Hematopoietic multipotent progenitor cell (in vitro differentiated cells): ENCODE measurements around the gene CST9L. TPM values are rescaled to one million over a fixed set of nuclear protein-coding genes. Genes with fewer than 3 reads are reported as not detected.
A peak's percentile ranks its signal among the peaks of the same experiment; 100 is the strongest.

ENCODE experiments used
- DNase-seq, 3 donors: peaks; one replicate each; pipeline ENCODE4 v3.0.0-alpha.2; 2011 to 2015; ENCODE audit warnings: low read depth in 2 of 3, low spot score in 2 of 3
- total RNA-seq: library from RNA; depleted of rRNA; stranded (reverse); fragments of >200 nt; gene quantifications from one replicate; pipeline ENCODE4 v1.2.3, GENCODE V29; 2012

CST9L gene, protein sequence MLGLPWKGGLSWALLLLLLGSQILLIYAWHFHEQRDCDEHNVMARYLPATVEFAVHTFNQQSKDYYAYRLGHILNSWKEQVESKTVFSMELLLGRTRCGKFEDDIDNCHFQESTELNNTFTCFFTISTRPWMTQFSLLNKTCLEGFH
- total RNA-seq = not detected

DNA sequence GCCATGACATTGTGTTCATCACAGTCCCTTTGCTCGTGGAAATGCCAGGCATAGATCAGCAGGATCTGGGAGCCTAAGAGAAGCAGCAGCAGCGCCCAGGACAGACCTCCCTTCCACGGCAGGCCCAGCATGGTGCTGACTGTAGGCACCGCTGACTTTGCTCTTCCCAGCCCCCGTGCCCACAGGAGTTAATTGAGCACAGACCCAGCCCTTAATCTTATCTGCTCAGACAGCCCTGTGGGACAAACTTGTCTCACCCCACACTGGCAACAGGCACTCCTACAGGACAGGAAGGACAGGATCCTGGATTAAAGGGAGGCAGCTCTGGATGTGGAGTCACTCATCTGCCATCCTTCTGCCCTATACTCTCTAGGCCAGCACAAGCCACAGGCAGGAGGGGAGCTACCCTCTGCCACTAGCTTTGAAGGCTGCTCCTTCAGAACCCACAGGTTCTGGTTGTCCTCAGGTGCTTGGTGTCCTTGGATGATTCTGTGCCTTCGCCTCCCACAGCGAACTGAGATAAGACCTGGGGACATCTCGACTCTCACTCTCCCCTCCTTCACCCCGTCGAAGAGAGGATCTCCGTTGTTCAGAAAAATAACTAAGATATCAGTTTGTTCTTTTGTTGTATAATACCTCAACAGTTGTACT is at the start of gene CST9L:
CST9L (minus strand) TSS at position 165 of the 651 bp plus-strand sequence; CDS start at position 131, 34 bp downstream.
- no peak for DNase-seq

DNA sequence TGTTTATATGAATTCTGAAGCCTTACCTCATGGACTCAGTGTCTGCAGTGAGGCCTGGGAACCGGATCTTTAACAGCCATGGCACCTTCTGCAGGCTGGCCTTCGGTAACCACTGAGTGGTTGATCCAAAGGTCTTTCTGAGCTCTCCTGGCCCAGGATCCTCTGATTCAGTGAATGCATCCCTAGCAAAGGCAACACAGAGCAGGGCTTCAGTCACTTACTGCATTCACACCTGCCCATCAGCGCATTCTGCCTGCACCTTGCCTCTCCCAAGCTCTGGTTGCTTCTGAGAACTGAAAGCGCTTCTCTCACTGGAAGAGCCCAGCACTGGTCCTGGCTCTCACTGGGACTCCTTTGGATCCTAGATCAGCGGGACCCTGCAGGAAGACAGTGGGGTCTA is 45.9 kb upstream of the CST9L start:
- no peak for DNase-seq

- no peak for DNase-seq
These were observed 45.4 kb upstream of the CST9L start for GRCh38 chr20:23613676-23614075.

DNA sequence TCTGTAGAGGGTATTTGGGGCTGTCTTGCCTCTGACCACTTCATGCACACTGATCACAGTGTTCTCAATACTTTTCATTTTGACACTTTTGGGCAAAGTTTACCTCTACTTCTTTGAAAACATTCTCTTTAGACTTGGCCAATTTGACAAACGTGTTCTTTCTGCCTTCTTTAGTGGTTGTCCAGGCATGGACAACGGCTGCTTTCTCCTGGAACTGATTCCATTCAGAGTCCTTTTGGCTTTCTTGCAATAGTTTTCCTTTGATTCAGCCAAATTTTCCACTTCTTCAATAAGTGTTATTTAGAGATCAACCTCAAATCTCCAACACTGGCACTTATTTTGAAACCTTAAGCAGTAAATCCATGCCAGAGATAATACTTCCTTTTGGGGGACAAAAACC is 44.1 kb upstream of the CST9L start:
- DNase-seq = no peak

DNA sequence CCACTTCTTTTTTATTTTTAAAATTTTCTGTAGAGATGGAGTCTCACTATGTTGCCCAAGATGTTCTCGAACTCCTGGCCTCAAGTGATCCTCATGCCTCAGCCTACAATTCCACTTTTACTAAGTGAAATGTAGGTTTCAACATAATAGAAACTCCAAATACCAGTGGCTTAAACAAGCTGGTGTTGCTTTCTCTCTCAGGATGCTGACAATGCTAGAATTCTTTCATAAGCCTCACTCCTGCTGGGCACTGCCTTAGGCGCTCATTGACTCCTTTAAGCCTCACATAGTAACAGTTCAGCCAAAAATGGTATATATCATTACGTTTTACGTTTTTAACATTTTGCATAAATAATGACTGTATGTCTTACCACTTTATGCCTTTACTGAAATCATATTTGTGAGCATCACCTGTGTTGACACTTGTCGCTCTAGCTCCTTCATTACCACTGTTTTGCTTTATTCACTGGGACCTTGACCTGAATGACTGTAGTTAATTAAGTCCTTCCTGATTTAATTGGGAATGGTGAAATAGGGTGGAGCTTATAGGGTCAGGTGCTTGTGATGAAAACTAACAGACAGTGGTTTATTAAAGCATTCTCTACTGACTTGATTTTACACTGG is 41.3 kb upstream of the CST9L start:
- no peak for DNase-seq

- DNase-seq = no peak
These were observed 40.1 kb upstream of the CST9L start for GRCh38 chr20:23608251-23608846.

DNA sequence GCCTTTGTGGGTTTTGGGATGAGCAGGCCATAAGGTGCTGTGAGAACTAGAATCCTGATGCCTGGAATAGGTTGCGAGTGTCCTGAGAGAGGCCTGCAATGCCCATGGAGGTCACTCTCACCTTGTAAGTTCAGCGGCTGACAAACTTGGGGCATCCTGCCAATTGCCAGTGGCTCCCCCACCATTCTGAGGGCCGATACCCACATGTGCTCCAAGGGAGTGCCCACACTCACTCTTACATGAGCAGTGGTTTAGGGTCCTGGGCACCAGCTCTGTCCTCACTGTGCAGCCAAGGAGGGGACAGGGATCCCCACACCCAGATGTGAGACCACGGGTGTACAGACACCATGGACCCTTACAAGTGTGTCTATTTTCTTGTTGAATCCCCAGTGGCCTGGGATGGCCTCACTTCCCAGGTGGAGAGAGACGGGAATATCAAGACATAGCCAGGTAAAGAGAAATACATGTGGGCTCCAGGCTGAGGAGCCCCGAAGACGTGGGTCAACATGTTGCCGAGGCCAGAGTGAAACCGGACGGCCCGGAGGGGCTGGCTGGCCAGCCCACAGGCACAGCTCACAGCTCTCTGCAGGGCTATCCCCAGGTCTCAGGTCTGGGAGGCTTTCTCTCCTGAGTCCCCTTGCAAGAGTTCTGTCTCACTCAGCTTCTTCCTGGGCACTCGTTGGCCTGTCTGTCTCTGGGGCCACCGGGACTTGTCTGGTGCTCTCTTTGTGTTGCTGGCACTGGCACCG is 39.4 kb upstream of the CST9L start:
- no peak for DNase-seq

DNA sequence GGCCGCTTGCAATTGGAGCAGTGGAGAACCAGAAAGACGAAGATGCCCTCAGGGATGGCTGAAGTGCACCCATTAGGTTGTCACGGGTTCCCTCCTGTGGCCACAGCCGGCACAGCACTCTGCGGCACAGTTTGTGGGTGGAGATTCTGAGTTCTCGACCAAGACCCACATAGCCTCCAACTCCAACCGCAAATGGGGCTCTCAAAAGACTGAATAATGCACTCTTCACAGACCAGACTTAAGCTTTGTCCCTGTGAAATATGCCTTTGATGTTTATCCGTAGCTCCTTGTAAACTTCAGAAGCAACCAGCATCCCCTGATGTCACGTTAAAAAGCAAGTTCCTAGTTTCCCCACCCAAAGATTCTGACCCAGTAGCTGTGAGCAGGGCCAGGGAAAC is 38.4 kb upstream of the CST9L start:
- peak; percentile 9 to 86 (median 60) for DNase-seq

GRCh38 chr20:23605867-23606651 is 37.8 kb upstream of the CST9L start, which contains the start of gene CST9:
Gene CST9 (minus strand): TSS chr20:23605917. CDS start chr20:23605864, 53 bp downstream.
- DNase-seq = no peak

DNA sequence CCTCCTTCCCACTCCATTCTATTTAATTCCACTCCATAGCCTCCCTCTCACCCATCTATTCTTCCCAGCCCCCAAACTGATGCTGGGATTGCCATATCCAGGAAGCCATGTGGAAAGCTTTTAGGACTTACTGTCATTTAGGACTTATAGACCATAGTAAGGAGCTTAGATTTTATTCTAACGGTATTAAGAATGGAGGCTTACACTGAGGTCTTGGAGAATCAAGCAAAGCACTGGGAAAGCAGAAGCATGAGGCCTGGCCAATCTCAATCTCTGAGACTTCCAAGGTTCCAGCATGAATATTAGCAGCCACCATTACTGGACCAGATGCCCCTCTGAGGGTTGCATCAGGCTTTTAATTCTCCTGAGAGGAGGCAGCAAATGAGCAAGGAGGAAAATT is 36.0 kb upstream of the CST9L start:
- DNase-seq = no peak

- no peak for DNase-seq
These were observed 35.0 kb upstream of the CST9L start for GRCh38 chr20:23603321-23603720.

GRCh38 chr20:23602699-23603098 is 34.4 kb upstream of the CST9L start:
- no peak for DNase-seq

DNA sequence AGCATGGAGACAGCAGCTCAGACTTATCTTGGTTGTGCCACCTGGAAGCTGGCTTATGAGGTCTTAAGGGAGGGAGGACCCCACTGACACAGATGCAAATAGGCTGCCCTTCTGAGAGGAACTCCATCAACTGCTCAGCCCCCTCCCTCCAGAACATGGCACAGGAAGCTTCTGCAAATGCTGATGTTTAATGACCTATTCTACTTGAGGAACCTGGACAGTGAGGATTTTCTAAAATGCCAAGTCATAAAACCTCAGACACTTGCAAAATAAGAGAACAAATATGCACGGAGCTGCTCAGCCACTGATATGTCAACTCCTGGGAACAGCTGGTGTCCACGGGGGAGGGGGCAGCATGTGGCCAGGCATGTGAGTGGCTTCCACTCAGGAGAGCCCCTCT is 34.0 kb upstream of the CST9L start:
- peak in 2 of 3 donors; percentile 57 to 89 for DNase-seq

DNA sequence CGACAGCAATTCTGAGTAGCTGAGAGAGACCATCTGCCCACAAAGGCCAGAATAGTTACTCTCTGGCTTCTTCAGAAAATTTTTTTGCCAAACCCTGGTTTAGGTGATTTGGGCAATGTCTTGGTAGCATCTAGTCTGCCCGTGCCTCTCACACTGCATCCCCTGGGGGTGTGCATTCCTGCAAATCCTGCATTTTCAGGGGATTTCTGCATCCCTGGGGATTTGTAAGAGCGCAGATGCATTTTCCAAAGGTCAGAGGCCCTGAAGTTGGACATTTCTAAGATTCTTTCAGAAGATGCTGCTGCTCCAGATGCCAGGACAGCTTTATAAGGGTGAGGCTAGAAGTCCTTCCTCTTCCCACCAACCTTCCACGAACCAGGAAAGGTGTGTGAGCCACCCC is 33.4 kb upstream of the CST9L start:
- no peak for DNase-seq

DNA sequence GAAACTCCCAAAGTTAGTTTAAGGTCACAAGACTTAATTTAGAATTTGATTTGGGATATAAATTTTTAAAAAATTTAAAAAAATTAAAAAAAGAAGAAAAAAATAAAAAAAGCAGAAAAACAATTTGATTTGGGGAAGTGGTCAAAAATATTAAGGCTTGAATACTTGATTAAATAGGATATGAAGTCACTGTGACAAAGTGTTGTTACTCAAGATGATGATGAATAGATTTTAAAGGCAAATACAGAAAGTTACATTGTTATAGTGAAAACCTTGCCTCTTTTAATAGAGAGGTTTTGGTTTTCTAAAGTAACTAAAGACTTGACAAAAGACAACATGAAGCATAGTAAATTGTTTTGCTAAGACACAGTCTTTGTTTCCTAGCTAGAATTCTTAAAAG is 30.2 kb upstream of the CST9L start:
- no peak for DNase-seq

GRCh38 chr20:23596579-23597250 is 28.4 kb upstream of the CST9L start:
- DNase-seq = no peak

GRCh38 chr20:23595941-23596340 is 27.7 kb upstream of the CST9L start:
- DNase-seq = no peak

DNA sequence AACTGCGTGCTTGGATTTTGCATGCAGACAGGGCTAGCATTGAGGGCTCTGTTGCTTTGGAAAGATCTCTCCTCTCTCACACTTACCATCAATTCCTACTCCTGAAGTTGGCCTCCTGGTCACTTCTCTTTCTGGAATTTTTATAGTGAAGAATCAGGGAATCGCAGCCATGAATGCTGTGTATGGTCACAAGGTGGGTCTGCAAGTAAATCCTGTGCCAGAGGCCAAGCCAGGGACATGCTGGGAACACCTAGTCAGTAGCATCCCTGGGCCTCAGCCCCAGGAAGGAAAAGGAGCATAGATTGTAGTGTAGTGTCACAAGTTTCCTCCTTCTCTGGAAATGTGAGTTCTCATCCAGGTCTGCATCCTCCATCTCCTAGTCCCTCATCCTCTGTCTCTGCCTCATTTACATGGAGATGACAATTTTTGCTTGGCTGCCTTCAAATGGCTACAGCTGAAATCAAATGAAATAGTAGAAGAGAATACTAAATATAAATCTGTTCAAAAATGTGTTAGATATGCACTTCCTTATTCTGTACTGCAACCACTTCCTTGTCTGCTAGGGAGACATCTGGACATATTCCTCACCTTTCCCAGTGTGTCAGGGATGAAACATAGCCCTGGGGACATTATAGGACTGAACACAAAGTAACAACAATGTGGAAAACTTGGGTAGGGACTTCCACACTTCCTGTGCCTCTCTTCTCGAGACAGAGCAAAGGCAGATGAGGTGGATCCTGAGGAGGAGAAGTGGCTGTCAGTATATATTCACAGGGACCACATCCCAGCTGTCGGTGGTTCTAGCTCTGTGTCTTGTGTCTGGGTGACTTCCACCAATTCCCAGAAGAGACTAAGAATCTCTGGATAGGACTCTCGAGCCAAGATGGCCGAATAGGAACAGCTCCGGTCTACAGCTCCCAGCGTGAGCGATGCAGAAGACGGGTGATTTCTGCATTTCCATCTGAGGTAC is 20.4 kb upstream of the CST9L start:
- DNase-seq = no peak

- no peak for DNase-seq
These were observed 19.3 kb upstream of the CST9L start for GRCh38 chr20:23587631-23588030.
